VCaP (cell line): ENCODE data around the gene ORAI3.

Experiments used
- H3K27ac ChIP-seq: fragments of 450-650 bp; 2 replicates; pipeline ENCODE4 v1.5.1; 2017
- TF ChIP-seq, protein P1 (sequence below): fragments of 450-650 bp; conservative IDR thresholded peaks from 2 replicates; pipeline ENCODE4 v1.5.1; 2017; ENCODE audit warnings: mild to moderate bottlenecking, moderate library complexity

ORAI3 gene

DNA sequence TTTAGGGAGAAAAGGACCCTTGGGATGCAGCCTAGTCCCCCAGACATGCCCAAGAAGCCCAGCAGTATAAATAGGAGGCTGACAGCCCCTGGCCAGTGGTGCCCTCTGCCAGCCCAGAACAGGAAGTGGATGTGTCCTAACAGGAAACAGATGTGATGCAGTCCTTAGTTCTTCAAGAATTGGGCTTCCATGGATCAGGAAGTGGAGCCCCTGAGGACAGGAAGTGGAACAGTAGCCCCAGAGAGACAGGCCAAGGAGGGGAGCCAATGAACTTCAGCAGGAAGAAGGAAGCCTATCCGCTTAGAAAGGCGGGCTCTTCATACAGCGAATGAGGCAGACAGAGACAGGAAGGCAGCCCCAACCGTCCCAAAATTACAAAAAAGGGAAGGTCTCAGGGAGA, 45.3 kb upstream of the ORAI3 start:
- H3K27ac ChIP-seq, result no peak overlapping the region
- TF ChIP-seq, protein P1, sequence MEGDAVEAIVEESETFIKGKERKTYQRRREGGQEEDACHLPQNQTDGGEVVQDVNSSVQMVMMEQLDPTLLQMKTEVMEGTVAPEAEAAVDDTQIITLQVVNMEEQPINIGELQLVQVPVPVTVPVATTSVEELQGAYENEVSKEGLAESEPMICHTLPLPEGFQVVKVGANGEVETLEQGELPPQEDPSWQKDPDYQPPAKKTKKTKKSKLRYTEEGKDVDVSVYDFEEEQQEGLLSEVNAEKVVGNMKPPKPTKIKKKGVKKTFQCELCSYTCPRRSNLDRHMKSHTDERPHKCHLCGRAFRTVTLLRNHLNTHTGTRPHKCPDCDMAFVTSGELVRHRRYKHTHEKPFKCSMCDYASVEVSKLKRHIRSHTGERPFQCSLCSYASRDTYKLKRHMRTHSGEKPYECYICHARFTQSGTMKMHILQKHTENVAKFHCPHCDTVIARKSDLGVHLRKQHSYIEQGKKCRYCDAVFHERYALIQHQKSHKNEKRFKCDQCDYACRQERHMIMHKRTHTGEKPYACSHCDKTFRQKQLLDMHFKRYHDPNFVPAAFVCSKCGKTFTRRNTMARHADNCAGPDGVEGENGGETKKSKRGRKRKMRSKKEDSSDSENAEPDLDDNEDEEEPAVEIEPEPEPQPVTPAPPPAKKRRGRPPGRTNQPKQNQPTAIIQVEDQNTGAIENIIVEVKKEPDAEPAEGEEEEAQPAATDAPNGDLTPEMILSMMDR, result no peak

DNA sequence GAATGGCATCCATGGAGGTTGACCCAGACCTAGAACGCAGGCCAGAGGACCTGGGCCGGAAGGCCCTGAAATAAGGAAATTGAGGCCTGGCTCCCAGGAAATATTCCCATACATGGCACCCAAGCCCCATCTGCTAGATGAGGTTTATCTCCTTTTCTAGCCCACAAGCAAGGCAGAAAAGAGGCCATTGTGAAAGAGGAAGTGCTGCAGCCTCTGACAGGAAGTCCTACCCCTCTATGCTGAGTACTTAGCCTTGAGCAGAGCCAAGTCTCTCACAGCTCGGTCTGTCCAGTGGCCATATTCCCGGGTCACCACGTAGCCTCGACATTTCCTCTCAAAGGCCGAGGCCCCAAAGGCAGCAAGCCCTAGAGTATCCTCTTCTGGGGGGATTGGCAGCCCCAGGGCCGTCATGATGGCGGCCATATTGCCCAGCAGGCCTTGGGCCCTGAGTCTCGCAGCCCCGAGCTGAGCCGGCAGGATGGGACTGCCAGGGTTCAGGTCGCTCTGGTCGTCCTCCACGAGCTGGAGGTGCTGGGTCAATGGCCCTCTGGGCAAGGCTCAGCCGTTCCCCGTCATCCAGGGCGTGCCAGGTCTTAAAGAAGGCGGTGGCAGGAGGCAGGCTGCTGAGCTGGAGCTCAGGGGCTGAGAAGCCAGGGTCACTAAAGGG, 44.6 kb upstream of the ORAI3 start:
- TF ChIP-seq, protein P1, result no peak
- H3K27ac ChIP-seq, result no peak overlapping the region

DNA sequence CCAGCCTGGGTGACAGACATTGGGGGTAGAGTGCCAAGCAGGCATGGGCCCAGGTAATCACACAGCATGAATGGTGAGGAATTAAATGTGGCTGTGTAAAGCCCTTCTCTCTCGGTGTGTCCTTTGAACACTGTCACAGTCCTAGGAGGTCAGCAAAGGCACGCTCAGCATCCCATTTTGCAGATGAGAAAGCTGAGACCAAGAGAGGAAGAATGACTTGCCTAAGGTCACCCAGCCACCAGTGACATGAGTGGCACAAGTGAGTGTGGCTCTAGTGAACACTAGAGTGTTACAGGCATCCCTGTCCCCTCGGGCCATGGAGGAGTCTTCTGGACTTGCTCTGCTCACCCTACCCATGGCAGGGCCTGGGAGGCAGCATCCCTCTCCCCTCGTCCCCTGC, 41.8 kb upstream of the ORAI3 start:
- TF ChIP-seq, protein P1, result no peak

DNA sequence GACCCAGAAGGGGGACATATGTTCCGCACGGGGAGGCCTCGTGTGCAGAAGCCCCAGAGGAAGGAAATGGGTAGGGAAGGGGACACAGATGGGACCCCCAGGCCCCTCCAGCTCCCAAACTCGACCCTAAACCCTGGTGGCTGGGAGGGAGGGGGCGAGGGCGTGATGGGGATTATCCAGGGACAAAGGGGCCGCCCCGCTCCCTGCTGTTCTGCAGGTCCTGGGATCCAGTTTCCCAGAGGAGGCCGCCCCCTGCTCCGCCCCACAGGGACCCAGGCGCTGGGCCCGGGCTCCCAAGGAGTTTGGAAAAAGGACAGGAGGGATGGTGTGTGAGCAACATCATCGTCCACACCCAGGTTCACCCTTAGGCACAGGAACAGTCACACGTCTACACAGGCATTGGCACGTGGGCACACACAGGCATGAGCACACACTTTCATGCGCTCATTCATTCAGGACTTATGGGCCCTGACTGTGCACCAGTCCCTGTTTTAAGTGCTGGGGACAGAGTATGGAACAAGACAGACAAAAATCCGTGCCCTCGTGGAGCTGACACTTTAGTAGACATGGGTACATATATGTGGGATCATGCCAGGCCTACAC, 38.3 kb upstream of the ORAI3 start:
- TF ChIP-seq, protein P1, result no peak
- H3K27ac ChIP-seq, result no peak overlapping the region

More for the DNA sequence above, 41.8 kb upstream of the ORAI3 start:
- H3K27ac ChIP-seq, result no peak overlapping the region

DNA sequence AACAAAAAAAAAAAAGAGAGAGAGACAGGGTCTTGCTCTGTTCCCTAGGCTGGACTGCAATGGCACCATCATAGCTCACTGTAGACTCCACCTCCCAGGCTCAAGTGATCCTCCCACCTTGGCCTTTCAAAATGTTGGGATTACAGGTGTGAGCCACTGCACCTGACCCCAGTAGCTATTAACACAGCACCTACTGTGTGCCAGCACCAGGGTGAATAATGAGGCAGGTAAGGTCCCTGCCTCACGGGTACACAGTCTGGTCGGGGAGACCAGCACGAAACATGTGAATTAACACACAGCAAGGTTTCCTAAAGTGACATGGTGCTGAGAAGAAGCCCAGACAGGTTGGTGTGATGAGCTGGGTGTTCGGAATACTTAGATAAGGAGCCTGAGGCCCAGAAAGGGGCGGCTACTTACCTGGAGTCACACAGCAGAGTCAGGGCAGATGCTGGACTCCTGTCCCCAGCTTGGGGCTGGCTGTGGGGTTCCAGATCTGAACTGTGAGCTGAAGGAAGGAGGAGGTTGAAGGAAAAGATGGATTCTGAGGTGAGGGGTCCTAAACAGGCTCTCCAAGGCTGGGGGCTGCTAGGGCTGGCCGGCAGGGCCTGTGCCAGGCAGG, 36.0 kb upstream of the ORAI3 start:
- H3K27ac ChIP-seq, result no peak overlapping the region
- TF ChIP-seq, protein P1, result no peak

DNA sequence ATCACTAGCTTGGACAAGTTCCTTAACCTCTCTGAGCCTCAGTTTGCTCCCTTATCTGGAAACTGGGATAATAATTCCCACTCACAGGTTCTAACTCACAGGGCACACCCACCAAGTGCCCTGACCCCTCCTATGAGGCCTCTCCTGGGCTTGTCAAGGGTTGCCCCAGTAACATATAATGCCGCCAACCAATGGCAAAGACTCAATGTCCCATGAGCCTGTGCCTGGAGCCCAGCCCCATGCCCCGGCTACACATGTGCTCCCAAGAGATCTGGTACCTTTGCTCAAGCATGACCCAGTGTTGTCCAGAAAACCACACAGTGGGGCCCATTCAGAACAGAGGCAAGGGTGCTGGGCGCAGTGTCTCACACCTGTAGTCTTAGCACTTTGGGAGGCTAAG, 34.0 kb upstream of the ORAI3 start:
- TF ChIP-seq, protein P1, result no peak
- no peak overlapping the region for H3K27ac ChIP-seq

DNA sequence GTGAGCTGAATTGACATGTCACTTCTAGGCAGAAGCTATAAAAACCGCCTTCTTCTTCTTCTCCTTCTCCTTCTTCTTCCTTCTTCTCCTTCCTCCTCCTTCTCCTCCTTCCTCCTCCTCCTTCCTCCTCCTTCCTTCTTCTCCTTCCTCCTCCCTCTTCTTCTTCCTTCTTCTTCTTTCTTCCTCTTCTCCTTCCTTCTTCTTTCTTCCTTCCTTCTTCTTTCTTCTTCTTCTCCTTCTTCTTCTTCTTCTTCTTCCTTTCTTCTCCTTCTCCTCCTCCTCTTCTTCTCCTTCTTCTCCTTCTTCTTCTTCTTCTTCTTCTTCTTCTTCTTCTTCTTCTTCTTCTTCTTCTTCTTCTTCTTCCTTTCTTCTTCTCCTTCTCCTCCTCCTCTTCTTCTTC, 30.3 kb upstream of the ORAI3 start:
- H3K27ac ChIP-seq, result no peak overlapping the region
- TF ChIP-seq, protein P1, result no peak
